Caco-2 (cell line): Measurements from ENCODE around the gene MTG1. TPM values are rescaled to one million over a fixed set of nuclear protein-coding genes. Genes with fewer than 3 reads are reported as not detected.

Experiments
- BruUV-seq: library from RNA; stranded (reverse); fragments of 400-500 nt; replicated peaks from 2 replicates; lab custom pipeline; 2021; lab: Mats Ljungman, UMichigan
- CTCF ChIA-PET: fragments of 300-600 bp; sonication (Branson Sonifier 250); formaldehyde crosslinking; loops from one replicate; lab custom pipeline; 2022; ENCODE audit warnings: antibody characterized with exemption; lab: Charles Lee
- POLR2A ChIA-PET: fragments of 300-600 bp; sonication (Branson Sonifier 250); formaldehyde crosslinking; loops from one replicate; lab custom pipeline; 2022; ENCODE audit warnings: antibody characterized with exemption; lab: Charles Lee
- DNase-seq, 2 experiments: peaks; one replicate each; pipeline versions ENCODE4 v3.0.0 to v3.0.0-alpha.2; 2020 to 2022
- H3K27me3 ChIP-seq: replicated peaks from 2 replicates; pipeline ENCODE4 v1.6.0; 2011; ENCODE audit warnings: low read length; ENCODE audit not compliant: control insufficient read depth, insufficient read depth
- H3K36me3 ChIP-seq: 2 replicates; pipeline ENCODE4 v1.5.1; 2011; ENCODE audit warnings: low read length; ENCODE audit not compliant: control insufficient read depth, insufficient read depth
- H3K4me1 ChIP-seq: fragments of 250-450 bp; sonication (Bioruptor Pico); 2 replicates; pipeline ENCODE4 v1.5.1; 2020; ENCODE audit warnings: mild to moderate bottlenecking
- H3K4me3 ChIP-seq: 2 replicates; pipeline ENCODE4 v1.5.1; 2011; ENCODE audit warnings: low read depth, mild to moderate bottlenecking, control low read depth, low read length
- H3K9me3 ChIP-seq: fragments of 250-450 bp; sonication (Bioruptor Pico); 2 replicates; pipeline ENCODE4 v1.5.1; 2020; ENCODE audit warnings: mild to moderate bottlenecking, moderate library complexity
- H3K27ac Mint-ChIP-seq: one replicate; pipeline ENCODE4 v1.8.0; 2022; ENCODE audit warnings: mixed read lengths; ENCODE audit not compliant: unreplicated experiment
- H3K27me3 Mint-ChIP-seq: one replicate; pipeline ENCODE4 v1.8.0; 2022; ENCODE audit warnings: mixed read lengths; ENCODE audit not compliant: insufficient read depth, unreplicated experiment
- H3K36me3 Mint-ChIP-seq: one replicate; pipeline ENCODE4 v1.8.0; 2022; ENCODE audit warnings: mild to moderate bottlenecking, mixed read lengths; ENCODE audit not compliant: insufficient read depth, unreplicated experiment
- H3K4me1 Mint-ChIP-seq: one replicate; pipeline ENCODE4 v1.8.0; 2022; ENCODE audit warnings: low read depth, mixed read lengths; ENCODE audit not compliant: unreplicated experiment
- H3K4me3 Mint-ChIP-seq: one replicate; pipeline ENCODE4 v1.8.0; 2022; ENCODE audit warnings: mild to moderate bottlenecking, moderate library complexity, mixed read lengths; ENCODE audit not compliant: unreplicated experiment
- H3K9me3 Mint-ChIP-seq: one replicate; pipeline ENCODE4 v1.8.0; 2022; ENCODE audit warnings: mixed read lengths; ENCODE audit not compliant: unreplicated experiment
- intact Hi-C: fragments of 100-400 bp; cut with micrococcal nuclease; formaldehyde crosslinking; loops from one replicate; pipeline ENCODE4 v1.10.0; 2022; ENCODE audit not compliant: unreplicated experiment
- total RNA-seq: library from RNA; stranded (reverse); gene quantifications from 2 replicates; pipeline ENCODE4 v1.2.3, GENCODE V29; 2022
- TF ChIP-seq, protein P1 (sequence below), 2 experiments: fragments of 200-600 bp in 1 of 2; IDR thresholded peaks; 1 replicate in 1 of 2; 2 replicates in 1 of 2; pipeline versions ENCODE4 v1.5.1 to v1.8.0; 2011 to 2022; ENCODE audit warnings: antibody characterized with exemption in 1 of 2, control low read depth in 1 of 2, inconsistent platforms in 1 of 2, low read depth in 1 of 2, low read length in 1 of 2, mild to moderate bottlenecking in 1 of 2, moderate library complexity in 1 of 2; ENCODE audit not compliant: insufficient read depth in 1 of 2, severe bottlenecking in 1 of 2, unreplicated experiment in 1 of 2

Gene MTG1
- total RNA-seq, 1 experiment from 2014 or later, result 113 TPM

DNA sequence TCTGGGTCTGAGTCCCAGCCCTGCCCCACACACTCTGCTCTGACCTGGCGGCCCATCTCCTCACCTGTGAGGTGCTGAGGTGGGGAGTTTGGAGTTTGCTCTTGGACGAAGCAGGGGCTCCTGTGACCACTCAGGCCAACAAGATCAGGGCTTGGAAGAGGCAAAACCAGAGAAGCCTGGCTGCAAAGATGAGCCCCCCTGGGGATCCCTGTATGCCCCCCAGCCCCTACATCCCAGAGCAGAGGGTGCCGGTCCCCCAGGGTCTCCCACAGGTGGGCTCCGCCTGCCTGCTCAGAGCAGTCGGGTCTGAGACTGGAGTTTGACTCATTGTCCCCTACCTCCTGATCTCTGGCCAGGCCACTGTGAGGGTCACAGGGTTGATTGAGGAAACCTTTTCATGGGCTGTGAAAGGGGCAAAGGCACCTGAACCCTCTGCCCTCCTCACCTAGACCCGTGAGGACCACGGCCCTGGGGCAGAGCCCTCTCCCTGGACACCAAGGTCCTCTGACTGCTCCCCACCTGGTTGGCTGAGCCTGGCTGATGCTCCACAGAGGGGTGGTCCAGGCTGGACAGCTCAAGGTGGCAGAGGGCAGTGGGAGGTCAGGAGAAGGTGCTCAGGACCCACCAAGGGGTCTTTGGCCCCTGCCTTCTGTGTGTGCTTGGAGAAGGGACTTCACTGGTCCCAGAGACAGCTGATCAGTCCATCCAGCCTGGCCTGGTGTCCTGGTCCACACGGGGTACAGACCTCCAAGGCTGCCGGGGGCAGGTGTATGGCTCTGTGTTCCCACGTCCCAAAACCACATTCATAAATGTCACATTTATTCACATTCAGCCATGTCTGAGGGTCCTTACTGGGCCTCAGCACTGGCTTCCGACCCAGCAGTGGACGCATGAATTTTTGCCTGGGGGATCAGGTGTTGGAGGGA lies 50.6 kb downstream of the MTG1 start:
- no peaks in the 10 kb centered on the region for H3K27me3 ChIP-seq
- intact Hi-C loops, result no loop called here
- H3K4me3 Mint-ChIP-seq, result no peak overlapping the region
- POLR2A ChIA-PET, result no interaction called here
- CTCF ChIA-PET, result no interaction called here
- H3K27me3 Mint-ChIP-seq, result peaks cover 4% of the 10 kb centered on the region
- no peak overlapping the region for H3K4me3 ChIP-seq
- TF ChIP-seq, protein P1, sequence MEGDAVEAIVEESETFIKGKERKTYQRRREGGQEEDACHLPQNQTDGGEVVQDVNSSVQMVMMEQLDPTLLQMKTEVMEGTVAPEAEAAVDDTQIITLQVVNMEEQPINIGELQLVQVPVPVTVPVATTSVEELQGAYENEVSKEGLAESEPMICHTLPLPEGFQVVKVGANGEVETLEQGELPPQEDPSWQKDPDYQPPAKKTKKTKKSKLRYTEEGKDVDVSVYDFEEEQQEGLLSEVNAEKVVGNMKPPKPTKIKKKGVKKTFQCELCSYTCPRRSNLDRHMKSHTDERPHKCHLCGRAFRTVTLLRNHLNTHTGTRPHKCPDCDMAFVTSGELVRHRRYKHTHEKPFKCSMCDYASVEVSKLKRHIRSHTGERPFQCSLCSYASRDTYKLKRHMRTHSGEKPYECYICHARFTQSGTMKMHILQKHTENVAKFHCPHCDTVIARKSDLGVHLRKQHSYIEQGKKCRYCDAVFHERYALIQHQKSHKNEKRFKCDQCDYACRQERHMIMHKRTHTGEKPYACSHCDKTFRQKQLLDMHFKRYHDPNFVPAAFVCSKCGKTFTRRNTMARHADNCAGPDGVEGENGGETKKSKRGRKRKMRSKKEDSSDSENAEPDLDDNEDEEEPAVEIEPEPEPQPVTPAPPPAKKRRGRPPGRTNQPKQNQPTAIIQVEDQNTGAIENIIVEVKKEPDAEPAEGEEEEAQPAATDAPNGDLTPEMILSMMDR (IDR thresholded peaks at IDR 0.05; ENCODE audit: insufficient read depth in 1 of 2, low read depth in 1 of 2, low read length in 1 of 2, severe bottlenecking in 1 of 2, unreplicated experiment in 1 of 2), result no peak
- H3K36me3 Mint-ChIP-seq, result peaks cover 6% of the 10 kb centered on the region
- H3K27ac Mint-ChIP-seq, result no peak overlapping the region
- peaks cover 34% of the 10 kb centered on the region for H3K9me3 Mint-ChIP-seq
- no peaks in the 10 kb centered on the region for H3K4me1 Mint-ChIP-seq
- H3K36me3 ChIP-seq, result no peaks in the 10 kb centered on the region
- no peak for DNase-seq
- H3K4me1 ChIP-seq, result no peaks in the 10 kb centered on the region
- no TSS peak for BruUV-seq
- peaks cover 32% of the 10 kb centered on the region for H3K9me3 ChIP-seq

DNA sequence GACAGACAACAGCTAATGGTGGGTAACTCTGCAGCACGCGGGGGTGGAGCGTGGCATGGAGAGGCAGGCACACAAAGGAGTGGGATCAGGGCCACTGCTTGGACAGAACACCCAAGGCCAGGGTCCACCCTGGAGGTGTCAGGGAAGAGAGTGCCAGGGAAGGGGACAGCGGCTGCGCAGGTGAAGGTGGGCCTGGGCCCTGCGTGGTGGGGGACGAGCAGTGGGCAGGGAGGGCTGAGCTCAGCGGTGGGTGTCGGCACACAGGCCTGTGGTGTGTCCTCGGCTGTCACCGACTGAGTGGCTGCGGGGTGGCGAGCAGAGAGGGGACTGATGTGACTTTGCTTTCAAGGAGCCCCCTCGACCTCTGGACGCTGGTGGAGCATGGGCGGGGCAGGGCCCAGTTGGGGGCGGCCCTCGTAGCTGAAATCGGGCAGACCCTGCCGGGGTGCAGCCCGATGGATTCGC lies 51.3 kb downstream of the MTG1 start:
- TF ChIP-seq, protein P1 (IDR thresholded peaks at IDR 0.05; ENCODE audit: insufficient read depth in 1 of 2, low read depth in 1 of 2, low read length in 1 of 2, severe bottlenecking in 1 of 2, unreplicated experiment in 1 of 2), result no peak
- Mint-ChIP-seq H3K4me3 (no peak overlapping the region), H3K9me3 (peaks cover 37% of the 10 kb centered on the region), H3K27ac (no peak overlapping the region), H3K27me3 (peaks cover 4% of the 10 kb centered on the region), H3K4me1 (no peaks in the 10 kb centered on the region), H3K36me3 (peaks cover 6% of the 10 kb centered on the region)
- Histone ChIP-seq H3K9me3 (peaks cover 37% of the 10 kb centered on the region), H3K27me3 (no peaks in the 10 kb centered on the region), H3K36me3 (no peaks in the 10 kb centered on the region), H3K4me3 (no peak overlapping the region), H3K4me1 (no peaks in the 10 kb centered on the region)
- ChIA-PET CTCF (no interaction called here), POLR2A (no interaction called here)
- intact Hi-C loops, result no loop called here
- no TSS peak for BruUV-seq
- no peak for DNase-seq

DNA sequence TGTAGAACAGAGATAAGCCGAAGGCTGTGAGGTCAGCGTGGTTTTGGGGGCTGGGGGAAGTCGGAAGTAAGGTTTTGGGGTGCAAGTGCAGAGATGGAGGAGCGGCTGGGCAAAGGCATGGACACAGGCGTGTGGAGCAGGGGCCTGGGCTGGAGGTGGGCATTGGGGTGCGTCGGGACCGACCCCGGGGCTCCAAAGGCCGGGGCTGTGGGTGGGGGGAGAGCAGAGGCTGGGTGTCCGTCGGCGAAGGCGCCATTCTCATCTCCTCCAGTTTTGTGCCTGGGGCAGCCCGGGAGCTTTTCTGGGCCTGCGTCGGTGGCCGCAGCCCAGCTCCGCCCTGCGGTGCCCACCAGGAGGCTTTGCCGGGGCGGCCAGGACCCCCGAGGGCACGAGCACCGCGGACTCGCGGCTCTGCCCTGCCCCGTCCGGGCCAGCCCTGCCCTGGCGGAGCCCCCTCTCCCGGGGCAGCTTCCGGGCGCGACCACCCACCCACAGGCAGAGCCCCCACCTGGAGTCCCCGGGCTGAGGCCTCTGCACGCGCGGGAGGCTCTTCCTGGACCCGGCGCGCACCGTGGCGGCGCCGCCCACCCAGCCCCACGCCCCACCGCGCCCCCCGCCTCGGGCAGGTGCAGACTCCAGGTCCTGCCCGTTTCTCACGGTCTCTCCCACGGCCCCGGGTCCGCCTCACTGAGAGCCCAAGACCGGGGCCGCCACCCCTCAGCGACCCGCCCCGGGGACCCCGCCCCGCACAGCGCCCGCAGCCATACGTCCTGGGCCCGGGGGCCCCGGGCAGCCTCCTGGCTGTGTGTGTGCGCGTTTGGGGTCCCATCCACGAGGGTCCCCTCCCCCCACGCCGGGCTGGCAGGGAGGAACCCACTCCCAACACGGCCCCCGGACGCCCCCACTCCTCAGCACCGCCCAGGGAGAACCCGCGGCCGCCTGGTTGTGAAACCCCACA lies 52.1 kb downstream of the MTG1 start:
- H3K4me3 ChIP-seq, result no peak overlapping the region
- TF ChIP-seq, protein P1 (IDR thresholded peaks at IDR 0.05; ENCODE audit: insufficient read depth in 1 of 2, low read depth in 1 of 2, low read length in 1 of 2, severe bottlenecking in 1 of 2, unreplicated experiment in 1 of 2), result no peak
- H3K27me3 Mint-ChIP-seq, result peaks cover 7% of the 10 kb centered on the region
- H3K27me3 ChIP-seq, result no peaks in the 10 kb centered on the region
- H3K36me3 ChIP-seq, result no peaks in the 10 kb centered on the region
- ChIA-PET POLR2A (no interaction called here), CTCF (no interaction called here)
- no peak overlapping the region for H3K4me3 Mint-ChIP-seq
- H3K27ac Mint-ChIP-seq, result no peak overlapping the region
- no peaks in the 10 kb centered on the region for H3K4me1 Mint-ChIP-seq
- DNase-seq, result no peak
- peaks cover 6% of the 10 kb centered on the region for H3K36me3 Mint-ChIP-seq
- no TSS peak for BruUV-seq
- peaks cover 37% of the 10 kb centered on the region for H3K9me3 ChIP-seq
- intact Hi-C loops, result no loop called here
- H3K4me1 ChIP-seq, result no peaks in the 10 kb centered on the region
- peaks cover 37% of the 10 kb centered on the region for H3K9me3 Mint-ChIP-seq
